ENCODE data around the gene EMD.

Gene EMD

DNA sequence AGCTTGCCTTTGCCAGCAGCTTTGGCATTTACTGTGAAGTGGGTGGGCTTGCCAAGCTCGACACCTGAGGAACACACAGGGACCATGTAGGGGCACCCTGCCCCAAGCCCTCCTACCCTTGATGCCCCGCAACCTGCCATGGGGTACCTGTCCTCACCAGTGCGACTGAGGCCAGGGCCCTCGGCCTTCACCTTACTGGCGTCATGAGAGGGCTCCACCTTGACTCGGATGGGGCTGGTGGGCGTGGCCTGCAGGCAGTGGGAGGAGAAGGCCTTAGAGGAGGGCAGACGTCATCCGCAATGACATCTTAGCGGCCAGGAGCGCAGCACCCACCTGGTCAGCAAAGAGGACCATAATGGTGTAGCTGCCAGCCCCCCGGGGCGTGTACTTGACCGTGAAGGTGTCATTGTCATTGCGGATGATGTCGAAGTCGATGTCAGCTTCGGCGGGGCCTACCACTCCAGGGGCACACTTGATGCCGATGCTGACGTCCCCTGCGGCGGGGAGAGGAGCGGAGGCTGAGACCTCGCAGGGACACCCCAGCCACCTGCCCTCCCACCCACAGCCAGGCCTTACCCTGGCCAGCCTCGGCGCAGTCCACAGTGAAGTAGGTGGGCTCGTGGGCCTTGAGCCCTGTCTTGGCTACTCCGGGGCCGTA is 16.9 kb upstream of the EMD start:
- TF ChIP-seq TAF1 (IDR thresholded peaks at IDR 0.05; ENCODE audit: borderline replicate concordance, insufficient read depth, low read length), result no peak

DNA sequence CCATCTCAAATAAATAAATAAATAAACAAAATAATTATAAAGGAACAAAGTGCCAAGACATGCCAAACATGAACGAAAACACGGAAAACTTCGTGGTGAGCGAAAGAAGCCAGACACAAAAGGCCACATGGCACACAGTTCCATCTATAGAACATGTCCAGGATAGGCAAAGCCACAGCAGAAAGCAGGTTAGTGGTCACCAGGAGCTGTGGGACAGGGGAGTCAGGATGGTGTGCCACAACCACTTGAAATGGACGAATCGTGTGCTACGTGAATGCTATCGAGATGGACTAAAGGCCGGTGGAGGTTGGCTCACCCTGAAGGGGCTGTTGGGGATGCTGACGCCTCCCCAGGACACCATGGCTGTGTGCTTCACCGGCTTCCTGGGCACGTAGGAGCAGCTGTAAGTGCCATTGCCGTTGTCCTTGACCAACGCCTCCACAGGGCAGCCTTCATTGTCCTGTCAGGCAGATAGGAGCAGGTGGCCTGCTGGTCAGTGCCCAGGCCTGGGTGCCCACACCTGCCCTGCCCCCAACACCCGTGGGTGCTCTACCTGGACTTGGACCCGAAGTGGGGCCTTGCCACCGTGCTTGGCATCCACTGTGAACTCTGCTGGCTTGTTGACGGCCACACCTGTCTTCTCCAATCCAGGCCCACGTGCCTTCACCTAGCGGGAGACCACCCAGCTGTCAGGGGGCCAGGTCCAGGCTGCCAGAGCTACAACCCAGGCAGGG is 15.2 kb upstream of the EMD start:
- TF ChIP-seq POLR2AphosphoS5 (IDR thresholded peaks at IDR 0.05; ENCODE audit: low read depth, low read length) (no peak), FOXP2 (optimal IDR thresholded peaks at IDR 0.05; ENCODE audit: borderline replicate concordance, extremely low read depth, extremely low read length, insufficient read depth) (no peak), SIN3A (IDR thresholded peaks at IDR 0.05; ENCODE audit: borderline replicate concordance, insufficient read depth, low read length) (no peak), TAF1 (IDR thresholded peaks at IDR 0.05; ENCODE audit: borderline replicate concordance, insufficient read depth, low read length) (no peak)
- TF ChIP-seq, protein P1, sequence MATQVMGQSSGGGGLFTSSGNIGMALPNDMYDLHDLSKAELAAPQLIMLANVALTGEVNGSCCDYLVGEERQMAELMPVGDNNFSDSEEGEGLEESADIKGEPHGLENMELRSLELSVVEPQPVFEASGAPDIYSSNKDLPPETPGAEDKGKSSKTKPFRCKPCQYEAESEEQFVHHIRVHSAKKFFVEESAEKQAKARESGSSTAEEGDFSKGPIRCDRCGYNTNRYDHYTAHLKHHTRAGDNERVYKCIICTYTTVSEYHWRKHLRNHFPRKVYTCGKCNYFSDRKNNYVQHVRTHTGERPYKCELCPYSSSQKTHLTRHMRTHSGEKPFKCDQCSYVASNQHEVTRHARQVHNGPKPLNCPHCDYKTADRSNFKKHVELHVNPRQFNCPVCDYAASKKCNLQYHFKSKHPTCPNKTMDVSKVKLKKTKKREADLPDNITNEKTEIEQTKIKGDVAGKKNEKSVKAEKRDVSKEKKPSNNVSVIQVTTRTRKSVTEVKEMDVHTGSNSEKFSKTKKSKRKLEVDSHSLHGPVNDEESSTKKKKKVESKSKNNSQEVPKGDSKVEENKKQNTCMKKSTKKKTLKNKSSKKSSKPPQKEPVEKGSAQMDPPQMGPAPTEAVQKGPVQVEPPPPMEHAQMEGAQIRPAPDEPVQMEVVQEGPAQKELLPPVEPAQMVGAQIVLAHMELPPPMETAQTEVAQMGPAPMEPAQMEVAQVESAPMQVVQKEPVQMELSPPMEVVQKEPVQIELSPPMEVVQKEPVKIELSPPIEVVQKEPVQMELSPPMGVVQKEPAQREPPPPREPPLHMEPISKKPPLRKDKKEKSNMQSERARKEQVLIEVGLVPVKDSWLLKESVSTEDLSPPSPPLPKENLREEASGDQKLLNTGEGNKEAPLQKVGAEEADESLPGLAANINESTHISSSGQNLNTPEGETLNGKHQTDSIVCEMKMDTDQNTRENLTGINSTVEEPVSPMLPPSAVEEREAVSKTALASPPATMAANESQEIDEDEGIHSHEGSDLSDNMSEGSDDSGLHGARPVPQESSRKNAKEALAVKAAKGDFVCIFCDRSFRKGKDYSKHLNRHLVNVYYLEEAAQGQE (IDR thresholded peaks at IDR 0.05; ENCODE audit: insufficient read depth in 1 of 2, low read depth in 2 of 2, low read length in 2 of 2), result no peak

DNA sequence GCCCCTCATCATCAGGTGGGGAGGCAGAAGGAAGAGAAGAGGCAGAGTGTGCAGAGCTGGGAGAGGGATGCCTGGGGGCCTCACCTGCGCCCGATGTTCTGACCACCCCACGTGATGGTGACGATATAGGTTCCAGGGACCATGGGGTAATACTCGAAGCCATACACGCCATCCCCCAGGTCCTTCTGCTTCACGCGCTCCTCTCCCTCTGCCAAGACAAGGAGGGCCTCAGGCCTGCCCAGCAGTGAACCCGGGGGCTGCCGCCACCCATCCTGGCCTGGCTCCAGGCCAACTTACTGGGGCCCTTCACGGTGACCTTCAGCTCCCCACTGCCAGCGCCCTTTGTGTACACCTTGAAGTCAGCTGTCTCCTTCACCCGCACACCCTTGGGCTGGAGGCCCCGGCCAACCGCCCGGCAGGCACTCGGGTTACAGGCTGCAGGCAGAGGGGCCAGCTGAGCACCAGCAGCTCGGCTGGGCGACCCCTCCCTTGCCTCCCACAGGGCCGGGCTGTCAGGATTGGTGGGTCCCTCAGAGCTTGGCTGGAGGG is 14.0 kb upstream of the EMD start:
- no peak for TF ChIP-seq FOXP2 (optimal IDR thresholded peaks at IDR 0.05; ENCODE audit: borderline replicate concordance, extremely low read depth, extremely low read length, insufficient read depth)
- TF ChIP-seq, protein P1 (IDR thresholded peaks at IDR 0.05; ENCODE audit: insufficient read depth in 1 of 2, low read depth in 2 of 2, low read length in 2 of 2), result no peak
- no peak for TF ChIP-seq POLR2AphosphoS5 (IDR thresholded peaks at IDR 0.05; ENCODE audit: low read depth, low read length)
- TF ChIP-seq SIN3A (IDR thresholded peaks at IDR 0.05; ENCODE audit: borderline replicate concordance, insufficient read depth, low read length), result no peak
- no peak for TF ChIP-seq TAF1 (IDR thresholded peaks at IDR 0.05; ENCODE audit: borderline replicate concordance, insufficient read depth, low read length)

DNA sequence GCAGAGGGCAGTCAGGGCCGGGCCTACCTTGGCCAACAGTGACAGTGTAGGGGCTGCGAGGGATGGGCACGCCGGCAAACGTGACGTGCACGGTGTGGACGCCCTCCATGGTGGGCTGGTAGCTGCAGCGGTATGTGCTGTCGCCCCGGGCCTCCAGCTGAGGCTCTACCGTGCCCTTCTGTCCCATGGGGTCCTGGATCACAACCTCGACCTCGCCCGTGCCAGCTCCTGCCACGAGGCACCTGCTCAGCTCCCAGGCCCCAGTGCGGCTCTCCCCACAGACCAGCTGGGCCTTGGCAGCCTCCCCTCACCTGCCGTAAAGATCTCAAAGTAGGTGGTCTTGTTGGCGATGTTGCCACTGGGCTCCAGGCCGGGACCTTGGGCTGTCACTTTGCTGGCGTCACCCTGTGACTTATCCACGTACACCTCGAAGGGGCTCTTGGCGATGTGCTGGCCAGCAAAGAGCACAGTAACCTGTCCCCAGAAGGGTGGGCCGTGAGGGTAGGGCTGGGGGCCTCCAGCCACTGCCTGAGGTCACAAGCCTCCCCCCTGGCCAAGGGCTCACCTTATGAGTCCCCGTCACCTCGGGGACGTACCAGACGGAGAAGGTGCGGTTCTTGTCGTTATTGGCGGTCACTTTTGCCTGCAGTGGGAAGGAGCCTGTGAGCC is 13.0 kb upstream of the EMD start:
- TF ChIP-seq TAF1 (IDR thresholded peaks at IDR 0.05; ENCODE audit: borderline replicate concordance, insufficient read depth, low read length) (no peak), FOXP2 (optimal IDR thresholded peaks at IDR 0.05; ENCODE audit: borderline replicate concordance, extremely low read depth, extremely low read length, insufficient read depth) (no peak), SIN3A (IDR thresholded peaks at IDR 0.05; ENCODE audit: borderline replicate concordance, insufficient read depth, low read length) (no peak), POLR2AphosphoS5 (IDR thresholded peaks at IDR 0.05; ENCODE audit: low read depth, low read length) (no peak)
- TF ChIP-seq, protein P1 (IDR thresholded peaks at IDR 0.05; ENCODE audit: insufficient read depth in 1 of 2, low read depth in 2 of 2, low read length in 2 of 2), result no peak

DNA sequence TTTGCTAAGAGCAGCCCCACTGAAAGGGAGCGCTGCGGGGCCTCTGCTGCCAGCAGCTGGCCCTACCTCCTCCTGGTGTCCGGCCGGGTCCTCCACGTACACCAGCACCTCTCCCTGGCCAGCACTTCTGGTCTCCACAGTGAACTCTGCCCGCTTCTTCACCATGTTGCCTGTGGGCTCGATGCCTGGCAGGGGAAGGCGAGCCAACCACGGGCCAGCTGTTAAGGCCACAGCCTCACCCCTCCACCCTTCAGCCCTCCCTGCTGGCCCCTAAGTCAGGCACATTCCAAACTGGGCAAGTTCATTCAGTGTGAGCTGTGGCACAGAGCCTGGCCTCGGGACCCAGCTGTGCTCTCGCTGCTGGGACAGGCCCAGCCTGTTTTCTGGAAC is 12.4 kb upstream of the EMD start:
- TF ChIP-seq, protein P1 (IDR thresholded peaks at IDR 0.05; ENCODE audit: insufficient read depth in 1 of 2, low read depth in 2 of 2, low read length in 2 of 2), result no peak
- TF ChIP-seq SIN3A (IDR thresholded peaks at IDR 0.05; ENCODE audit: borderline replicate concordance, insufficient read depth, low read length), result no peak
- TF ChIP-seq TAF1 (IDR thresholded peaks at IDR 0.05; ENCODE audit: borderline replicate concordance, insufficient read depth, low read length), result no peak
- no peak for TF ChIP-seq POLR2AphosphoS5 (IDR thresholded peaks at IDR 0.05; ENCODE audit: low read depth, low read length)
- no peak for TF ChIP-seq FOXP2 (optimal IDR thresholded peaks at IDR 0.05; ENCODE audit: borderline replicate concordance, extremely low read depth, extremely low read length, insufficient read depth)

Measured in PFSK-1 (cell line).